Renal cortex interstitium (tissue), 11 donors: ENCODE measurements around the gene ENTR1. TPM values are rescaled to one million over a fixed set of nuclear protein-coding genes. Genes with fewer than 3 reads are reported as not detected.
A peak's percentile ranks its signal among the peaks of the same experiment; 100 is the strongest.

ENCODE experiments used
- DNase-seq, 11 donors: peaks; one replicate each; pipeline ENCODE4 v3.0.0-alpha.2; 2013; ENCODE audit warnings: low read depth in 9 of 11, low spot score in 4 of 11; ENCODE audit errors: extremely low read depth in 1 of 11
- polyA plus RNA-seq, 3 donors: library from polyadenylated mRNA; unstranded; fragments of 120-200 nt; gene quantifications; one replicate each; pipeline ENCODE4 v1.2.1, GENCODE V29; 2013; ENCODE audit not compliant: insufficient read length in 3 of 3

ENTR1 gene
- polyA plus RNA-seq, 3 donors, result 45.3 to 60.6 (median 48.1) TPM

DNA sequence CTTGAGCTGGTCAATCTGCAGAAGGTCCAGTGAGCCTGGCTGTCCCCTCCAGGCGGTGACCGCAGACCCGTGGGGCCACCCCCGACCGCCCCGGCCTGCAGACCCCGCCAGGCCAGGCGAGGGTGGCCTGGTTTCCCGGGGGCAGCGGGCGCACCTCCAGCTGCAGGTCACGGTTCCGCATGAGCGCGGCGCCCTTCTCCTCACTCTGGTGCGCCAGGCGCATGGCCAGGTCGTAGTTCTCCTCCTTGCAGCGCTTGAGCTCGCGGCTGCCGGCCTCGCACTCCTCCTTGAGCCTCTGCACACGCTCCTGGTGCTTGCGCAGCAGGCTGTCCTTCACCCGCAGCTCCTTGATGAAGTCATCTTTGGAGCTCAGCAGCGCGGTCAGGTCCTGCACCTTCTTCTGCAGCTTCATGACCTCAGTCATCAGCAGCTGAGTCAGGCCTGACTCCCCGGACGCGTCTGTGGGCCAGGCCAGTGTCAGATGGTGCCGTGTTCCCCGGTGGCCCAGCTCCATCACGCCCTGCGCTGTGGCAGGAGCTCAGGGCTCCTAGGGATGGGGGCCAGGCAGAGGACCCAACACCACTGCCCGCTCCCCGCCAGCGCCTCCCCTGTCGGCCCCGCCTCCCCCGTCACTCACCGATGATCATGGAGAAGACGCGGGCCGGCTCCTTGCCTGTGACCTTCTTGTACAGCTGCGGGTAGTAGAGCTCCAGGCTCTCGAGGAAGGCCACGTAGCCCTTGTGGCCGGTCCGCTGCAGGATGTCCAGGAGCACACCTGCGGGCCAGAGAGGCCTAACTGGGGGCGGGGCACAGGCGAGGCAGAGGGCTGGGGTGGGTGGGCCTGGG is 39.5 kb downstream of the ENTR1 start:
- no peak for DNase-seq

GRCh38 chr9:136370037-136370436 is 40.4 kb downstream of the ENTR1 start:
- no peak for DNase-seq

- DNase-seq, result no peak
These were observed 42.2 kb downstream of the ENTR1 start for GRCh38 chr9:136368190-136368589.

DNA sequence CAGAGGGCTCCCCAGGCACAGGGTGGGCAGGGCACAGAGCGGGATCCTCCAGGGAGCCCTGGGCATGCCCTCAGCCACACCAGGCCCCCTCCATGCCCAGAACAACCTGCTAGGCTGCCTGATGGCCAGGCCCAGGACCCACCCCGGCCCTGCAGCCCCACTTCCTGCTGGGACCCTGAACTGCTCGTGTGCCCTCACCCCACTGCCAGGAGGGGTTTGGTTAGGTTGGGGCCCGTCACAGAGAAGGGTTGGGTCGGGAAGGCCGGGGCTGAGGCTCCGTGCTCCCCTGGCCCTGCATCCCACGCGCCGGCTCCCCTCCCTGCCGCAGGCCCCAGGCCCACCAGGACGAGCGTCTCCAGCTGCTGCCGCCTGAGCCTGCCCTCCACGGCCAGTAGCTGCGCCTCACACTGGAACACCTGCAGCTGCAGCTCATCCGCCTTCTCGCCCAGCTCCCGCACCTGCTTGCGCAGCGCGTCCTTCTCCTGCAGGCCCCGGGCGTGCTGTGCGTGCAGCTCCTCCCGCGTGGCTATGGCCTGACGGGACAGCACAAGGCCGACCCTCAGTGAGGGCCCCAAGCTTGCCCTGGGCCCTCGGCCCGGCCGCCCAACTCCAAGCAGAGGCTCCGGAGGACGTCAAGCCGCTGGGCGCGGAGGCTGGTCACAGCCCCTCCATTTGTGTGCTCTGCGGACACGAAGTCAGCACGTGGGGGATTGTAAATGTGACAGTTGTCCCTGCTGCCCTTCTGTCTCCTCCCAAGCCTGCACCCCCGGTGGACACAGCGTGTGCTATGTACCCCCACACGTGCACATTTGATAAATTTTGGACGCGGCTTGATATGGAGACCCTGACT is 42.9 kb downstream of the ENTR1 start:
- DNase-seq, result no peak

GRCh38 chr9:136366826-136367225 is 43.6 kb downstream of the ENTR1 start:
- DNase-seq, result no peak

DNA sequence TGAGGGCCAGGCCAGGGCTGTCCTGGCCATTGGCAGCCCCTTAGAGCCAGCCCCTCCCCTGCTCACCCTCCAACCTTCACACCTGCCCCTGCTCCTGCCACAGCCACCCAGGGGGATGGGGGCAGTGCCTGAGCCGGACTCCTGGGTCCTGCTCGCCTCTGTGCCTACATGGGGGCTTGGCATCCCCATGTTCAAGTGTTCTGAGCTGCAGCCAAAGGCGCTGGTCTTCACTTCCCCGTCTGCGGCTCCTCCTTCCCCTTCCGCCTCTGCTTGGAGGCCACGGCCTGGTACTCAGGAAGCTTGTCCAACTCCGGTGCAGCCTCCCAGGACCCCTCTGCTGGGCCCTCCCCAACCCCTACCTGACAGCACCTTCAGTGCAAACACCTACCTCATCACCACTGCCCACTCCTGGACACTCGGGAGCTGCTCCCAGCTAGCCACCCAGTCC is 44.6 kb downstream of the ENTR1 start:
- DNase-seq, result no peak

- DNase-seq, result no peak
These were observed 45.3 kb downstream of the ENTR1 start for GRCh38 chr9:136364942-136365774.

- DNase-seq, result no peak
These were observed 46.3 kb downstream of the ENTR1 start for GRCh38 chr9:136363949-136364748.

DNA sequence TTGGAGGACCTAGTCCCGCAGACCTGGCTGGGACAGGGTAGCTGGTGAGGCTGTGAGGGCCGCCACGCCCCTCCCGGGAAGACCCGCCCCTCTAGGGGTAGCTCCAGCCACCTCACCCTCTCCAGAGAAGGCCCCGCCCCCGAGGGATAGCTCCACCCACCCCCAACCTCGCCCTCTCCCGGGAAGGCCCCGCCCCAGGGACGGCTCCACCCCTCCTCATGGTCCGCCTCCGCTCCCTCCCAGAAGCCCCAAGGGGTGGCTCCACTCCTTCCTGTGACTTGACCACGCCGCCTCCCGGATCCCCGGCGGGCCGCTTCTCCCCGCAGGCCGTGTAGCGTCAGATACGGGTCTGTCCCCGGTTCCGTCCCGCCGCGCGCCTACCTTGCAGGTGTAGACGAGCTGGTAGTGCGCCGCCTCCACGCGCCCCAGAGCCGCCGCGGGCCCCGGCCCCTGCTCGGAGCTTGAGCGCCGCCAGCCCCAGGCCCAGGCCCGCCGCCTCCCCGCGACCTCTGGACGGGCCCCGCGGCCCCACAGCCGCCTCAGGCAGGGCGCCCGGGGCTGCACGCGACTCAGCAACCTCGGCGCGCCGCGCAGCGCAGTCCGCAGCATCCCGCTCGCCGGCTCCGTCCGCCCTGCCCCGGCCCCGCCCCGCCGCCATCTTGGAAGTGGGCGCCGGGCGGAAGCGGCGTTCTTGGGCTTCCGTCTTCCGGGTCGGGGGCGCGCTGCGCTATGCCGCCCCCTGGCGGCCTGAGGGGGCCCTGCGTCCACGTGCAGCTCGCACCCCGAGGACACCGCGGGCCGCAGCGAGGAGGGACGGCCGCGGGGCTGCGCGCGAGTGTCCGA is 47.1 kb downstream of the ENTR1 start, which contains the start of gene DNLZ:
Gene DNLZ (minus strand): TSS at position 639 of the 843 bp plus-strand sequence. CDS start 30 bp downstream, at position 609.
- peak in 10 of 11 donors; percentile 78 to 89 (median 86) for DNase-seq

DNA sequence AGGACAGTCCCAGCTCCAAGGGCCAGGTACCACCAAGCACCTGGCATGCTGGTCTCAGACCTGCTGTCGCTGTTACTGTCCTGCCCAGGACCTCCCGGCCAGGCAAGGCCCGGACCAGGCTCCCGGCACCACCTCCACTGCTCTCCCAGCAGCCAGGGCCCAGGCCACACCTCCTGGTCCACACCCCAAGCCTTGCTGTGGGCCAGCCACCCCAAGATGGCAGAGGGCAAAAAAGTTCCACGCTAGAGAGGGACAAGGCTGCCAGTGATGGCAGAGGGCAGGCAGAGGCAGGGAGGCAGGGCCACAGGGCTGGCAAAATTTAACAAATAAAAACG is 48.0 kb downstream of the ENTR1 start:
- DNase-seq, result no peak

GRCh38 chr9:136361754-136362449 is 48.5 kb downstream of the ENTR1 start:
- no peak for DNase-seq

DNA sequence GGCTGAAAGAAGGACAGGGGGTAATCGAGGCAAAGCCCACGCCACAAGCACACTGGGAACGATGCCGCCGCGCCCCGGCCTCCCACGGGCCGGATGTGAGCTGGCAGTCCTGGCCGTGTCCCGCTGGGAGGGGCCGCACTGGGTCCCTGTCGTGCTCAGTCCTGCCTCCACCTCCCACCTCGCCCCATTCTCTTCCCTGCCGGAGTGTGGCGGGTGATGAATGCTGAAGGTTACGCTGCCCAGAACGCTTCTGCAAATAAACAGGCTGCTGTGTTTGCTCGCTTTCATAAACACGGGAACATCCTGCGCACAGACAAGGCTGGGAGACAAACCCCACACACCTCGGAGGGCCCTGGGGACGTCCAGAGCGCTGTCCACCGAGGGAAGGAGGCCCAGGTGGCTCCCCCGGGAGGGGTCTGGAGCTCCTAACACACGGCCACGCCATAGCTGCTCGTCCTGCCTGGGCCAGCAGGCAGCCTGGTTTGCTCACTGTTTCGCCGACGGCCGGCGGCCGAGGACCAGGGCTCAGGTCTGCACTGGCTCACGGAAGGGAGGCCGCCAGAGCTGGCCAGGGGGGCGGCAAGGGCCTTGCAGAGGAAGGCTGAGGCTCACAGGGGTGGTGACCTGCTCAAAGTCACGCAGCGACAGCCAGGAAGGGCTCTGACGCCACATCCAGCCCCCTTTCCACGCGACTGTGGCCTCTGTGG is 49.2 kb downstream of the ENTR1 start:
- no peak for DNase-seq

DNA sequence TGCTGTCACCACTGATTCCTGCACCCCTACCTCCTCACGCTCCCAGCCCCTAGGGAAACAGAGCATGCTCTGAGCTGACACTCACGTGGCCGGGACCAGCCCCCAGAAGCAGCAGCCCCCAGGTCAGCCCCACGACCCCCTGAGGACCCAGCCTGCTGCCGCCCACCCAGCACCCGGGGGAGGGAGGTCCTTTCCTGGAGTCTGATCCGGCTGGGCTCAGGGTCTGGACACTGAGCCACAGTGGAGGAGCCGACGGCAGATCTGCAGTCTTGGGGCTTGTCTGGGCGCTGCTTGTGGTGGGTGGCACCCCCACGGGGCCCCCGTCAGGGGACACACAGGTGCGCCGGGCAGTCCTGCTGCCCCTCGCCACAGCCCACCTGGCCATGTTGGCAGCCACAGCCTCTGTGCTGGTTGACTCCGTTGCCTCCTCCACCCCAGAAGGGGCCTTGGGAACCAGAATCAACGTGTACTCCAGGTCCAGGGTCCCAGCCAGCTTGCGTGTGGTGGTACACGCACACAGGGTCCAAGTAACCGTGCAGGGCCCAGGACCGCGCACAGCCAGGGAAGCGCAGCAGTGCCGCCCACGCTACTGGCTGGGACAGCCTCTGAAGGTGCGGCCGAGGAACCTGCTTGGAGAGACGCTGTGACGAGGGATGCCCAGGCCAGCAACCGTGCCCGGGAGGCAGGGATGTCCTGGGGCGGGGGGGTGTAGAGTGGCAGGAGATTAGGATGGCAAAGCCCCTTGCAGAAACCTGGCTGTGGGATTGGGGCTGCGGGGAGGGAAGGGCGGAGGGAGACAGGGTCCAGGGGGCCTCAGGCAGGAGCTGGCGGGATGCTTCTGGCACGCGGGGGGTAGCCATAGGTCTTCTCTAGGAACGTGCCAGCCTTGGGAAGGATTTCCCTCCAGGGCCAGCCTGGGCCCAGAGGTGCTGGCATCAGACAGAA is 50.4 kb downstream of the ENTR1 start:
- DNase-seq, result no peak

DNA sequence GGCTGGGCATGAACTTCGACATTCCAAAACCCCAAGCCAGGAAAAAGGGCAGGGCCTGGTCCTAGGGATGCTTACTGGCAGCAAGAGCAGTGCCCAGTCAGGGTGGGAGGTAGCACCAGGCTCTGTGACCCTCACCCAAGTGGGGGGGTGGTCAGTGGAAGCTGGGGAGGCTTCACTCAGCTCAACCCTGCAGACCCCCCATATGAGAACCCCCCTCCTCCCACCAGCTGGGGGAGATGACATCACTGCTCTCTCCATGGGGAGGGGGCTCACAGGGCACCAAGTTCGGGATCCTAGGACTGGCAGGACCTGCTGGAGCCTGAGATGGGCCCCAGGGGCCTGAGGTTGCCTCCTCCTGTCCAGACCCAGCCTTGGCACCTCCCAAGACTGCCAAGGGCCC is 51.5 kb downstream of the ENTR1 start:
- no peak for DNase-seq

DNA sequence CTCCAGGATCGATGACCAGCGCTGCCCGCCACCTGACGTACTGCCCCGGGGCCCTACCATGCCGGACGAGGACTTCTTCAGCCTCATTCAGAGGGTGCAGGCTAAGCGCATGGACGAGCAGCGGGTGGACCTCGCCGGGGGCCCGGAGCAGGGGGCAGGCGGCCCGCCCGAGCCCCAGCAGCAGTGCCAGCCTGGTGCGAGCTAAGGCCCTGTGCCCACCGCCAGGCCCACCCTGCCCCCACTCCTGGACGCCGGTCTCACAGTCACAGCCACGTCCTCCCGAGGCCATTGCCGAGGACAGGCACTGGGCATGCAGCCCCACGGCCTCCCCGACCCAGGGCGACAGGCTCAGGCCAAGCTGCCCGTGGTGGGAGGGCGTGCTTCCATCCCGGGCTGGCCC is 52.4 kb downstream of the ENTR1 start:
- no peak for DNase-seq
